ENCODE measurements around the gene EIF4EBP2. TPM values are rescaled to one million over a fixed set of nuclear protein-coding genes. Genes with fewer than 3 reads are reported as not detected.
A peak's percentile ranks its signal among the peaks of the same experiment; 100 is the strongest.

EIF4EBP2 gene
- total RNA-seq, 4 donors from 2014 or later = 68.4 to 87.9 (median 77.2) TPM

DNA sequence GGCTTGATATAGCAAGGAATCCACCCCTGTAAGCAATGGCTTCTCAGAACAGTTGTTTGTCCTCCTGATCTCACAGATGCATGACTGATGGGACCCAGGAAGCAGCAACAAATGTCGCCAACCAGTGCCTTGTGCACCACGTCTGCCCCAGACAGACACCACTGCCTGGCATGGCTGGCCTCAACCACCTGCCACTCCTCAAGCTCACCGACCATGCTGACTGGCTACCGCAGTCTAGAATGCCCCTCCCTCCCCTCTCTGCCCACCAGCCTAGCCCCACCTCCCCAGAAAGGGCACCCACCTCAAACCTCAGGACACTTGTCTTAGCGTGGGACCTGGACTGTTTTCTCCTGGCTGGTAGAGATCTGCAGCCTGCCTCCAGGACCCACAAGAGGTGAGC lies 45.5 kb upstream of the EIF4EBP2 start:
- Histone ChIP-seq H3K27me3 (no peaks in the 10 kb centered on the region), H3K36me3 (no peaks in the 10 kb centered on the region), H3K9me3 (no peaks in the 10 kb centered on the region), H3K4me1 (peaks cover 0 to 9% (median 5%) of the 10 kb centered on the region in 4 donors), H3K27ac (no peak overlapping the region), H3K4me3 (no peak overlapping the region)
- no peak for DNase-seq (ENCODE audit: low spot score in 2 of 2)
- 87 to 88% methylated on average over 5 of the region's 5 CpGs for WGBS, 2 donors
- TF ChIP-seq, protein P1, sequence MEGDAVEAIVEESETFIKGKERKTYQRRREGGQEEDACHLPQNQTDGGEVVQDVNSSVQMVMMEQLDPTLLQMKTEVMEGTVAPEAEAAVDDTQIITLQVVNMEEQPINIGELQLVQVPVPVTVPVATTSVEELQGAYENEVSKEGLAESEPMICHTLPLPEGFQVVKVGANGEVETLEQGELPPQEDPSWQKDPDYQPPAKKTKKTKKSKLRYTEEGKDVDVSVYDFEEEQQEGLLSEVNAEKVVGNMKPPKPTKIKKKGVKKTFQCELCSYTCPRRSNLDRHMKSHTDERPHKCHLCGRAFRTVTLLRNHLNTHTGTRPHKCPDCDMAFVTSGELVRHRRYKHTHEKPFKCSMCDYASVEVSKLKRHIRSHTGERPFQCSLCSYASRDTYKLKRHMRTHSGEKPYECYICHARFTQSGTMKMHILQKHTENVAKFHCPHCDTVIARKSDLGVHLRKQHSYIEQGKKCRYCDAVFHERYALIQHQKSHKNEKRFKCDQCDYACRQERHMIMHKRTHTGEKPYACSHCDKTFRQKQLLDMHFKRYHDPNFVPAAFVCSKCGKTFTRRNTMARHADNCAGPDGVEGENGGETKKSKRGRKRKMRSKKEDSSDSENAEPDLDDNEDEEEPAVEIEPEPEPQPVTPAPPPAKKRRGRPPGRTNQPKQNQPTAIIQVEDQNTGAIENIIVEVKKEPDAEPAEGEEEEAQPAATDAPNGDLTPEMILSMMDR (IDR thresholded peaks at IDR 0.05) = no peak
- TF ChIP-seq EP300 (IDR thresholded peaks at IDR 0.05) (no peak), POLR2A (IDR thresholded peaks at IDR 0.05) (no peak)

DNA sequence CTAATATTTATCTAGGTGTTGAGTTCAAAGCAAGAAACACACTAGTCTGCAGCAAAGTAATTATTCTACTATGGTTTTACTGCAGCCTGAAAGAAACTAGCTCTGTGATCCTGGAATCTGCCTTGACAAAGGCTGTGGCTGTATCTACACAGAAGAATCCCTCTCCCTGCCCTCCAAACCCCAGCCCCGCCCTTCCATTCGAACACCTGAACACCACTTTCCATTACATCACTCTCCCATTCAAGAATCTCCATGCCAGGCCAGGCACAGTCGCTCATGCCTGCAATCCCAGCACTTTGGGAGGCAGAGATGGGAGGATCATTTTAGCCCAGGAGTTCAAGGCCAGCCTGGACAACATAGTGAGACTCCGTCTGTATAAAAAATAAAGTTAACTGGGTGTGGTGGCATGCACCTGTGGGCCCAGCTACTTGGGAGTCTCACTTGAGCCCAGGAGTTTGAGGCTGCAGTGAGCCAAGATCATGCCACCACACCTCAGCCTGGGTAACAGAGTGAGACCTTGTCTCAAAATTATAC lies 44.9 kb upstream of the EIF4EBP2 start:
- H3K9me3 ChIP-seq = no peaks in the 10 kb centered on the region
- no peak overlapping the region for H3K27ac ChIP-seq
- no peak overlapping the region for H3K4me3 ChIP-seq
- H3K4me1 ChIP-seq = peaks cover 0 to 15% (median 8%) of the 10 kb centered on the region in 4 donors
- no peak for TF ChIP-seq POLR2A (IDR thresholded peaks at IDR 0.05)
- TF ChIP-seq, protein P1 (IDR thresholded peaks at IDR 0.05) = no peak
- WGBS, 2 donors = 93 to 95% methylated on average over 4 of the region's 4 CpGs
- H3K27me3 ChIP-seq = no peaks in the 10 kb centered on the region
- DNase-seq (ENCODE audit: low spot score in 2 of 2) = no peak
- no peaks in the 10 kb centered on the region for H3K36me3 ChIP-seq

DNA sequence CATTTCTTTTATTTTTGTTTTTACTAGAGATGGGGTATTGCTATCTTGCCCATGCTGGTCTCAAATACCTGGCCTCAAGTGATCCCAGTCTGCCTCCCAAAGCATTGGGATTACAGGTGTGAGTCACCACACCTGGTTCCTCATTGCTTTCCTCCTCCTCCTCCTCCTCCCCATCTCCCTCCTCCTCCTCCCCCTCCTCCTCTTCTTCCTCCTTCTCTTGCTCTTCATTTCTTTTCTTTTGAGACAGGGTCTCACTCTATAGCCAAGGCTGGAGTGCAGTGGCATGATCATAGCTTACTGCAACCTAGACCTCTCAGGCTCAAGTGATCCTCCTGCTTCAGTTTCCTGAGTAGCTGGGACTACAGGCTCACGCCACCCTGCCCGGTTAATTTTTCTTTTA lies 43.7 kb upstream of the EIF4EBP2 start:
- Histone ChIP-seq H3K4me3 (no peak overlapping the region), H3K4me1 (peaks cover 0 to 23% (median 11%) of the 10 kb centered on the region in 4 donors), H3K9me3 (no peaks in the 10 kb centered on the region), H3K27ac (no peak overlapping the region), H3K36me3 (no peaks in the 10 kb centered on the region), H3K27me3 (no peaks in the 10 kb centered on the region)
- TF ChIP-seq EP300 (IDR thresholded peaks at IDR 0.05) (no peak), POLR2A (IDR thresholded peaks at IDR 0.05) (no peak)
- TF ChIP-seq, protein P1 (IDR thresholded peaks at IDR 0.05) = no peak
- 97 to 100% methylated on average over 2 of the region's 2 CpGs for WGBS, 2 donors
- no peak for DNase-seq (ENCODE audit: low spot score in 2 of 2)

DNA sequence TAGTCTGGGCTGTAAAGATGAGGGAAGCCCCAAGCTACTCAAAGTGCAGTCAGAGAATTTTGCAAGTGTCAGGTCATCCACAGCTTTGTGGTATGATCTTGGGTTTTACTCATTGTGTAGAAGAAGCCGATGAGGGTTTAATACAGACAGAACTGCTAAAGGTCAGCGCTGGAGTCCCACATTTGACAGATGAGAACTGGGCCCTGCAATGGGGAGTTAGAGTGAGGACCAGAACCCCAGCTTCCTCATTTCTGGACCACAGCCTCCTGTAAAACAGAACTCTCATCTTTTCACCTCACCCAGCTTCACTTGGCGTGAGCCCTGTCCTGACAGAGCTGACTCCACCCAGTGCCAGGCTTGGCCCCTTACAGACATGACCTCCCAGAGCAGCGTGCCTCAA lies 41.6 kb upstream of the EIF4EBP2 start:
- no peak overlapping the region for H3K4me3 ChIP-seq
- DNase-seq (ENCODE audit: low spot score in 2 of 2) = no peak
- no peak overlapping the region for H3K27ac ChIP-seq
- H3K27me3 ChIP-seq = no peaks in the 10 kb centered on the region
- TF ChIP-seq POLR2A (IDR thresholded peaks at IDR 0.05) (no peak), EP300 (IDR thresholded peaks at IDR 0.05) (no peak)
- TF ChIP-seq, protein P1 (IDR thresholded peaks at IDR 0.05) = no peak
- H3K36me3 ChIP-seq = no peaks in the 10 kb centered on the region
- H3K4me1 ChIP-seq = peaks cover 0 to 23% (median 11%) of the 10 kb centered on the region in 4 donors
- no peaks in the 10 kb centered on the region for H3K9me3 ChIP-seq
- 88 to 89% methylated on average over 4 of the region's 4 CpGs for WGBS, 2 donors

DNA sequence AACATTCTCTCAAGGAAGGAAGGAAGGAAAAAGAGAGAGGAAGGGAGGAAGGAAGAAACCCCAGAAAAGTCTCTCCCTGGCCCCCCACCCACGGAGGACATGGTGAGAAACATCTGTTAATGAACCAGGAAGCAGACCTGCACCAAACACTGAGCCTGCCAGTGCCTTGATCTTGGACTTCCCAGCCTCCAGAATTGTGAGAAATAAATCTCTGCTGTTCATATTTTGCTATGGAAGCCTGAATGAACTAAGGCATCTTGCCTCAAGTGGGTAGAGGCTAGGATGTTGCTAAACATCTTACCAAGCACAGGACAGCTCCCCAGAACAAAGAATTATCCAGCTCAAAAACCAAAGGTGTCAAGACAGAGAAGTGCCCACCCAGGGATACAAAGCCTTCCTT lies 40.7 kb upstream of the EIF4EBP2 start:
- TF ChIP-seq EP300 (IDR thresholded peaks at IDR 0.05) (no peak), POLR2A (IDR thresholded peaks at IDR 0.05) (no peak)
- TF ChIP-seq, protein P1 (IDR thresholded peaks at IDR 0.05) = no peak
- H3K4me1 ChIP-seq = peaks cover 0 to 18% (median 8%) of the 10 kb centered on the region in 4 donors
- WGBS, 2 donors = 77 to 80% methylated on average over 1 of the region's 1 CpG
- no peaks in the 10 kb centered on the region for H3K36me3 ChIP-seq
- H3K4me3 ChIP-seq = no peak overlapping the region
- H3K27ac ChIP-seq = peak overlapping the region; percentile 73 to 91 (median 82)
- no peaks in the 10 kb centered on the region for H3K27me3 ChIP-seq
- no peaks in the 10 kb centered on the region for H3K9me3 ChIP-seq
- DNase-seq (ENCODE audit: low spot score in 2 of 2) = no peak

Data from tibial nerve (tissue), 4 donors.